CD4-positive, CD25-positive, alpha-beta regulatory T cell (primary cell): Measurements from ENCODE around the gene CD3E. TPM values are rescaled to one million over a fixed set of nuclear protein-coding genes. Genes with fewer than 3 reads are reported as not detected.

Experiments used
- ATAC-seq, 2 donors: fragments of 150-1000 bp; cut with Tn5 transposase; one replicate each; pipeline ENCODE4 v1.10.0; 2021; ENCODE audit warnings: low read depth in 2 of 2, moderate number of reproducible peaks in 2 of 2, moderate library complexity in 1 of 2
- DNase-seq, 3 donors: peaks; one replicate each; pipeline versions ENCODE4 v3.0.0 to v3.0.0-alpha.2; 2012 to 2022; ENCODE audit warnings: mixed read lengths in 1 of 3
- H3K27ac ChIP-seq: one replicate; pipeline ENCODE4 v1.7.0; 2013; ENCODE audit warnings: mild to moderate bottlenecking, low read length; ENCODE audit not compliant: insufficient read depth, poor library complexity, severe bottlenecking
- H3K27me3 ChIP-seq: one replicate; pipeline ENCODE4 v1.7.0; 2013; ENCODE audit warnings: low read length; ENCODE audit not compliant: control insufficient read depth, insufficient read depth
- H3K36me3 ChIP-seq: one replicate; pipeline ENCODE4 v1.7.0; 2013; ENCODE audit warnings: mild to moderate bottlenecking, low read length, moderate library complexity; ENCODE audit not compliant: control insufficient read depth, insufficient read depth
- H3K4me1 ChIP-seq: 2 replicates; pipeline ENCODE4 v1.7.0; 2013; ENCODE audit warnings: mild to moderate bottlenecking, low read length; ENCODE audit not compliant: insufficient read depth, control insufficient read depth, poor library complexity, severe bottlenecking
- H3K4me3 ChIP-seq: one replicate; pipeline ENCODE4 v1.7.0; 2013; ENCODE audit warnings: low read depth, mild to moderate bottlenecking, low read length, moderate library complexity
- H3K9me3 ChIP-seq, 2 experiments: 1 replicate in 1 of 2; 2 replicates in 1 of 2; pipeline ENCODE4 v1.7.0; 2013; ENCODE audit warnings: low read length in 2 of 2, mild to moderate bottlenecking in 1 of 2, moderate library complexity in 1 of 2; ENCODE audit not compliant: control insufficient read depth in 2 of 2
- H3K27ac Mint-ChIP-seq, 3 donors: one replicate each; pipeline ENCODE4 v1.8.0; 2020 to 2022; ENCODE audit warnings: mild to moderate bottlenecking in 3 of 3, mixed read lengths in 3 of 3, moderate library complexity in 2 of 3
- H3K27me3 Mint-ChIP-seq: one replicate; pipeline ENCODE4 v1.8.0; 2022; ENCODE audit warnings: mild to moderate bottlenecking, mixed read lengths
- H3K36me3 Mint-ChIP-seq: one replicate; pipeline ENCODE4 v1.8.0; 2020; ENCODE audit warnings: mixed read lengths
- H3K4me1 Mint-ChIP-seq, 4 donors: one replicate each; pipeline ENCODE4 v1.8.0; 2020 to 2022; ENCODE audit warnings: mixed read lengths in 4 of 4, mild to moderate bottlenecking in 1 of 4
- H3K4me3 Mint-ChIP-seq, 4 donors: one replicate each; pipeline ENCODE4 v1.8.0; 2020 to 2022; ENCODE audit warnings: mild to moderate bottlenecking in 4 of 4, mixed read lengths in 4 of 4, moderate library complexity in 3 of 4
- H3K9me3 Mint-ChIP-seq, 7 donors: one replicate each; pipeline ENCODE4 v1.8.0; 2020 to 2022; ENCODE audit warnings: mixed read lengths in 7 of 7, mild to moderate bottlenecking in 3 of 7, moderate library complexity in 2 of 7
- polyA plus RNA-seq, 4 donors: library from polyadenylated mRNA; unstranded; fragments of 300-500 nt; fragmentation: Illumina TruSeq; gene quantifications; one replicate each; pipeline ENCODE4 v1.2.3, GENCODE V29; 2021
- total RNA-seq: library from RNA; stranded (reverse); gene quantifications from one replicate; pipeline ENCODE4 v1.2.3, GENCODE V29; 2022

CD3E gene
- total and polyA plus RNA-seq, 5 donors from 2014 or later = 585 to 823 (median 751) TPM

- Mint-ChIP-seq H3K9me3 (peaks cover 0 to 1% (median 0%) of the 10 kb centered on the region in 7 donors), H3K4me3 (no peak overlapping the region), H3K4me1 (peaks cover 8 to 18% (median 15%) of the 10 kb centered on the region in 4 donors), H3K36me3 (no peaks in the 10 kb centered on the region), H3K27ac (no peak overlapping the region), H3K27me3 (peaks cover 11% of the 10 kb centered on the region)
- H3K9me3 ChIP-seq = no peaks in the 10 kb centered on the region
- H3K27ac ChIP-seq = no peak overlapping the region
- no peak overlapping the region for H3K4me3 ChIP-seq
- H3K36me3 ChIP-seq = no peaks in the 10 kb centered on the region
- no peaks in the 10 kb centered on the region for H3K27me3 ChIP-seq
- DNase-seq (no peak), ATAC-seq (no peak)
- peaks cover 6% of the 10 kb centered on the region for H3K4me1 ChIP-seq
These were observed 12.9 kb upstream of the CD3E start for GRCh38 chr11:118291477-118292135.

GRCh38 chr11:118294053-118294452 lies 10.5 kb upstream of the CD3E start:
- Histone ChIP-seq H3K36me3 (no peaks in the 10 kb centered on the region), H3K27ac (no peak overlapping the region), H3K4me3 (no peak overlapping the region), H3K9me3 (no peaks in the 10 kb centered on the region), H3K27me3 (no peaks in the 10 kb centered on the region), H3K4me1 (peaks cover 6% of the 10 kb centered on the region)
- DNase-seq = no peak
- ATAC-seq = no peak
- Mint-ChIP-seq H3K36me3 (no peaks in the 10 kb centered on the region), H3K27ac (no peak overlapping the region), H3K4me1 (peaks cover 8 to 18% (median 15%) of the 10 kb centered on the region in 4 donors), H3K27me3 (peaks cover 11% of the 10 kb centered on the region), H3K9me3 (peaks cover 0 to 1% (median 0%) of the 10 kb centered on the region in 7 donors), H3K4me3 (no peak overlapping the region)

GRCh38 chr11:118295199-118295598 lies 9.3 kb upstream of the CD3E start:
- Histone ChIP-seq H3K36me3 (no peaks in the 10 kb centered on the region), H3K27me3 (no peaks in the 10 kb centered on the region), H3K4me3 (no peak overlapping the region), H3K9me3 (no peaks in the 10 kb centered on the region), H3K27ac (no peak overlapping the region), H3K4me1 (peaks cover 6% of the 10 kb centered on the region)
- no peak overlapping the region for H3K4me3 Mint-ChIP-seq
- DNase-seq = no peak
- H3K27ac Mint-ChIP-seq = no peak overlapping the region
- no peaks in the 10 kb centered on the region for H3K9me3 Mint-ChIP-seq
- peaks cover 4 to 17% (median 16%) of the 10 kb centered on the region in 4 donors for H3K4me1 Mint-ChIP-seq
- H3K36me3 Mint-ChIP-seq = no peaks in the 10 kb centered on the region
- ATAC-seq = no peak
- H3K27me3 Mint-ChIP-seq = peaks cover 4% of the 10 kb centered on the region

GRCh38 chr11:118295815-118296454 lies 8.6 kb upstream of the CD3E start:
- peak in 2 of 3 donors; percentile 43 to 77 for DNase-seq
- Mint-ChIP-seq H3K36me3 (no peaks in the 10 kb centered on the region), H3K4me3 (no peak overlapping the region)

GRCh38 chr11:118301600-118302195 lies 2.8 kb upstream of the CD3E start:
- Histone ChIP-seq H3K4me1 (peaks cover 32% of the 10 kb centered on the region), H3K4me3 (no peak overlapping the region), H3K9me3 (no peaks in the 10 kb centered on the region), H3K27ac (no peak overlapping the region), H3K36me3 (no peaks in the 10 kb centered on the region), H3K27me3 (no peaks in the 10 kb centered on the region)
- Mint-ChIP-seq H3K9me3 (no peaks in the 10 kb centered on the region), H3K36me3 (peaks cover 12% of the 10 kb centered on the region), H3K4me3 (no peak overlapping the region), H3K27me3 (peaks cover 5% of the 10 kb centered on the region), H3K4me1 (peaks cover 0 to 48% (median 24%) of the 10 kb centered on the region in 4 donors), H3K27ac (peak overlapping the region in 2 of 3 donors; percentile 62 to 99)
- ATAC-seq = no peak
- DNase-seq = no peak

More at GRCh38 chr11:118295815-118296454, 8.6 kb upstream of the CD3E start:
- peak; percentile 76 to 83 for ATAC-seq
- H3K27ac ChIP-seq = no peak overlapping the region
- no peaks in the 10 kb centered on the region for H3K27me3 ChIP-seq
- no peak overlapping the region for H3K4me3 ChIP-seq
- H3K4me1 Mint-ChIP-seq = peaks cover 4 to 17% (median 13%) of the 10 kb centered on the region in 4 donors
- no peaks in the 10 kb centered on the region for H3K9me3 Mint-ChIP-seq
- H3K4me1 ChIP-seq = peaks cover 6% of the 10 kb centered on the region
- H3K36me3 ChIP-seq = no peaks in the 10 kb centered on the region
- peak overlapping the region; percentile 7 to 88 (median 34) for H3K27ac Mint-ChIP-seq
- H3K9me3 ChIP-seq = no peaks in the 10 kb centered on the region
- peaks cover 4% of the 10 kb centered on the region for H3K27me3 Mint-ChIP-seq

- Histone ChIP-seq H3K27me3 (no peaks in the 10 kb centered on the region), H3K4me1 (peaks cover 57% of the 10 kb centered on the region), H3K36me3 (peaks cover 18% of the 10 kb centered on the region), H3K4me3 (peak overlapping the region; percentile 98), H3K27ac (peak overlapping the region; percentile 89), H3K9me3 (no peaks in the 10 kb centered on the region)
- DNase-seq (no peak), ATAC-seq (peak; percentile 14 to 16)
- H3K9me3 Mint-ChIP-seq = no peaks in the 10 kb centered on the region
- peak overlapping the region; percentile 98 to 100 (median 100) for H3K4me3 Mint-ChIP-seq
- peaks cover 36% of the 10 kb centered on the region for H3K36me3 Mint-ChIP-seq
- H3K27ac Mint-ChIP-seq = peak overlapping the region; percentile 99 to 100 (median 99)
- peaks cover 14 to 72% (median 44%) of the 10 kb centered on the region in 4 donors for H3K4me1 Mint-ChIP-seq
- peaks cover 5% of the 10 kb centered on the region for H3K27me3 Mint-ChIP-seq
These were observed 333 bp upstream of the CD3E start for GRCh38 chr11:118304227-118304567.

- Histone ChIP-seq H3K36me3 (peaks cover 27% of the 10 kb centered on the region), H3K9me3 (no peaks in the 10 kb centered on the region), H3K27ac (peak overlapping the region; percentile 89), H3K4me1 (peaks cover 67% of the 10 kb centered on the region), H3K27me3 (no peaks in the 10 kb centered on the region), H3K4me3 (peak overlapping the region; percentile 98)
- ATAC-seq (peak; percentile 52 to 58), DNase-seq (peak in 2 of 3 donors; percentile 75 to 81)
- H3K27ac Mint-ChIP-seq = peak overlapping the region; percentile 99 to 100 (median 99)
- no peaks in the 10 kb centered on the region for H3K9me3 Mint-ChIP-seq
- peak overlapping the region; percentile 98 to 100 (median 100) for H3K4me3 Mint-ChIP-seq
- H3K36me3 Mint-ChIP-seq = peaks cover 48% of the 10 kb centered on the region
- peaks cover 14 to 84% (median 49%) of the 10 kb centered on the region in 4 donors for H3K4me1 Mint-ChIP-seq
- peaks cover 5% of the 10 kb centered on the region for H3K27me3 Mint-ChIP-seq
These were observed 1.2 kb downstream of the CD3E start for GRCh38 chr11:118305726-118306125.
